MV-4-11 (cell line): Measurements from ENCODE around the gene PRIM2.
"Not testable (repeated sequence)": the region's sequence is repeated elsewhere in the genome, so short reads cannot be mapped to it uniquely, and the experiment has no call there.

Experiments
- DNase-seq: peaks from one replicate; lab custom pipeline; 2025; lab: John Stamatoyannopoulos, UW

PRIM2 gene

GRCh38 chr6:57365076-57365583 lies 47.7 kb downstream of the PRIM2 start:
- not testable (repeated sequence) for DNase-seq

- DNase-seq, result not testable (repeated sequence)
Observed at GRCh38 chr6:57368965-57369731, 51.7 kb downstream of the PRIM2 start.

DNA sequence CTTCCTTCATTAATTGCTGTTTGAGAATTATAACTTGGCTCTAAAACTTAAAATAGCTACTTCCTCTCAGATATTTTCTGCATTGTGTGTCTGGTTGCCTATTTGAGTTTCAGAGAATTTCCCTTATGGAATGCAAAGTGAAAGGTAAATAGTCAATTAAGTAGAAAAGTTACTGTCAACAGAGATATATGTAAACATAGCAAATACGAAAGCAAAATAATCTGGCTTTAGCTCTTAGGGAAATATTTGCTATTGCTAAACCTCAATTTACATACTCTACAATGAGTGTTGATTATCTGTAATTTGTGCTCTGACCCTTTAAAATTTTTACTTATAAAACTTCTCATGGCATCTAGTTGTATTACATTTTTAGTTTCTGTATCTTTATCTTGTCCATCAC lies 54.3 kb downstream of the PRIM2 start:
- not testable (repeated sequence) for DNase-seq

- not testable (repeated sequence) for DNase-seq
Observed at GRCh38 chr6:57374764-57375163, 57.3 kb downstream of the PRIM2 start.

GRCh38 chr6:57376083-57376482 lies 58.7 kb downstream of the PRIM2 start:
- DNase-seq, result not testable (repeated sequence)

- not testable (repeated sequence) for DNase-seq
Observed at GRCh38 chr6:57389038-57389592, 71.7 kb downstream of the PRIM2 start.

GRCh38 chr6:57390818-57391217 lies 73.4 kb downstream of the PRIM2 start:
- not testable (repeated sequence) for DNase-seq

GRCh38 chr6:57392047-57392446 lies 74.6 kb downstream of the PRIM2 start:
- not testable (repeated sequence) for DNase-seq

DNA sequence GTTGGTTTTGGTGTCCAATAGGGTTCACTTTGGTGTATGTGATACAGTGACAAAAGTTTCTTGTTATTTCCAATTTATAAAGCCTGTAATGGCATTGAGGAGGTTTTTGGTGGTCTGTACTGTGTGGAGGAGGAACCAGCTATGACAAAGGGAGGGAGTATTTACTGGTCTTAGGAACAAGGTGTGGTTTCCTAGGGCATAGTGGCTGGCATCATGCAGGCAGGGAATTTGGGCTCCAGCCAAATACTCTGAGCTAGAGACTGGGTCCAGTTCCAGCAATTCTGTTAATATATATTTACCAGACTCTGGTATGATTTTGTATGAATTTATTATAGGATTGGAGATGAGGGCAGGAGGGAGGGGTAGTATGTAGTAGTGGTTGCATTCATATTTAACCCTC lies 101.9 kb downstream of the PRIM2 start:
- DNase-seq, result not testable (repeated sequence)

GRCh38 chr6:57421503-57421902 lies 104.1 kb downstream of the PRIM2 start:
- DNase-seq, result peak; percentile 53

DNA sequence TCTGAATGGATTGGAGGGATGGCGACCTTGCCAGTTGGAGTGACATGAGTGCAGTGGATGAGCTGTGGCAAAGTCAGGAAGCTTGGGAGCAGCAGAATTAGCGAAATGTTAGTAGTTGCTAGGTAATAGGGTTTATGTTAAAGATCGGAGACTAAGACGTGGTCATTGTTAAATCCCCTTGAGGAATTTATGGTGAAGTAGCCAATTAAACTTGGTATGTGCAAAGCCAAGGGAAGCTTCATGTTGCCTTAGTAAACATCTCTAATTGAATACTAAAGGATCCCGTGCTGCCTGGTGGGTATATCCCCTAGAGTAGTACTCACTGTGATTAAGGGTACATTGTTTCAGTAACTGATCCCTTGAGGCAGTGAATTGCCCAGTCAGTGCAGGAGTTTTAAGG lies 106.0 kb downstream of the PRIM2 start:
- DNase-seq, result no peak

- not testable (repeated sequence) for DNase-seq
Observed at GRCh38 chr6:57431742-57432141, 114.3 kb downstream of the PRIM2 start.

- peak; percentile 31 for DNase-seq
Observed at GRCh38 chr6:57432157-57432556, 114.7 kb downstream of the PRIM2 start.

GRCh38 chr6:57432919-57433684 lies 115.7 kb downstream of the PRIM2 start:
- peak; percentile 45 for DNase-seq

DNA sequence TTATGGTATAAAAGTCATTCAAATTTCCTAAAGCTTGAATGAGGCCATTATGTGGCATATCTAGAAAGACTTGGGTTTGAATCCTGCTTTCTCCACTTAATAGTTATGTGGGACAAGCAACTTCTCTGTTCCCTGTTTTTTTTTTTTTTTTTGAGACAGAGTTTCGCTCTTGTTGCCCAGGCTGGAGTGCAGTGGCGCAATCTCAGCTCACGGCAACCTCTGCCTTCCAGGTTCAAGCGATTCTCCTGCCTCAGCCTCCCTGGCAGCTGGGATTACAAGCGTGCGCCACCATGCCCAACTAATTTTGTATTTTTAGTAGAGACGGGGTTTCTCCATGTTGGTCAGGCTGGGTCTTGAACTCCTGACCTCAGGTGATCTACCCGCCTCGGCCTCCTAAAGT lies 116.4 kb downstream of the PRIM2 start:
- DNase-seq, result not testable (repeated sequence)

- DNase-seq, result no peak
Observed at GRCh38 chr6:57434944-57435343, 117.5 kb downstream of the PRIM2 start.

GRCh38 chr6:57435475-57436160 lies 118.2 kb downstream of the PRIM2 start:
- DNase-seq, result no peak

GRCh38 chr6:57440735-57441134 lies 123.3 kb downstream of the PRIM2 start:
- DNase-seq, result not testable (repeated sequence)

- DNase-seq, result not testable (repeated sequence)
Observed at GRCh38 chr6:57442133-57442532, 124.7 kb downstream of the PRIM2 start.

DNA sequence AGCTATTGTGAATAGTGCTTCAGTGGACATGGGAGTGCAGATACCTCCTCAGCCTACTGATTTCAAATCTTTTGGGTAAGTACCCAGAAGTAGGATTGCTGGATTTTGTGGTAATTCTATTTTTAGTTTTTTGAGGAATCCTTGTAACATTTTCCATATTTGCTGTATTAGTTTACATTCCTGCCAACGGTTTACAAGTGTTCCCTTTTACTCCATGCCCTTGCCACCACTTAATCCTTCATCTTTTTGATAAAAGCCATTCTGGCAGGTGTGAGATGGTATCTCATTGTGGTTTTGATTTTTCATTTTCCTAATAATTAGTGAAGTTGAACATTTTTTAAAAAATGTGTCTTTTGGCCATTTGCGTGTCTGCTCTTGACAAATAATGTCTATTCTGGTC lies 125.8 kb downstream of the PRIM2 start:
- DNase-seq, result not testable (repeated sequence)

DNA sequence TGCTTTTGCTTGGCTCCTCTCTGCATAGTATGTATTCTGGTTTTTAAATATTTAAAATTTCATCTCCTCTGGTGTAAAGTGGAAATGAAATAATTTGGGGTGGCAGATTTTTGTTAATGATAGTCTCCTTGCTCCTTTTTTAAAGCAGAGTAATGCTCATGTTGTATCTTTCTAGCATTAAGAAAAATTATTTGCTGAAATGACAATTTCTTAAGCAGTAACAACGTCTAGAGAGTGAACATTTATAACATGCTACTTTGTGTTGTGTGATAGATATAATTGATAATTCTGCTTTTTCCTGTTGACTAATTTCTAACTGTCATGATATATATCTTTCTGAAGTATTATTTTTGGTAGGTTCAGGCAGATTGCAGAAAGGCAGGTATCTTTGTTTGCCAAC lies 127.4 kb downstream of the PRIM2 start:
- not testable (repeated sequence) for DNase-seq

DNA sequence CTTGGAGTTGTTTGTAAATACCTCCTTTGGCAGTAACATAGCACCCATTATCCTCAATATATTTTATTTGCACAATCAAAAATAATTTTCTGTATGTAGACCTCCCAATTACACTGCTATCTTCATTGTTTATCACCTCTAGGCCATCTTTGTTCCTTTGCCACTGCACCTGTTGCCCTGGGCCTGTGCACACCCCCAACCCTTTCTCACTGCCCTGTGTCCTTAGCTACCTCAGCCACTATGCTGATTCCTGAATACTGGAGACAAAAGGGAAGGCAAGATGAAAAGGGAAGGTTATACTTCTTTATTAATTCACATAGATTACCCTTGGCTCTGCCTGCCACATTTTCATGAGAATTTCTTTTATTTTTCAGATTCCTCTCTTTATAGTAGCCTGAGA lies 127.9 kb downstream of the PRIM2 start:
- not testable (repeated sequence) for DNase-seq
